GM12865 (cell line): ENCODE results near the gene AP3S2.
A peak's percentile ranks its signal among the peaks of the same experiment; 100 is the strongest.

Experiments
- DNase-seq: peaks from one replicate; pipeline ENCODE4 v3.0.0; 2010; ENCODE audit warnings: low read depth
- H3K4me3 ChIP-seq: 2 replicates; pipeline ENCODE4 v1.5.1; 2011; ENCODE audit warnings: mild to moderate bottlenecking, low read depth, low read length, control low read depth
- TF ChIP-seq, protein P1 (sequence below): IDR thresholded peaks from 2 replicates; pipeline ENCODE4 v1.5.1; 2011; ENCODE audit warnings: low read length, control low read depth, low read depth, inconsistent platforms; ENCODE audit not compliant: insufficient read depth; ENCODE audit errors: missing control alignments

AP3S2 gene

DNA sequence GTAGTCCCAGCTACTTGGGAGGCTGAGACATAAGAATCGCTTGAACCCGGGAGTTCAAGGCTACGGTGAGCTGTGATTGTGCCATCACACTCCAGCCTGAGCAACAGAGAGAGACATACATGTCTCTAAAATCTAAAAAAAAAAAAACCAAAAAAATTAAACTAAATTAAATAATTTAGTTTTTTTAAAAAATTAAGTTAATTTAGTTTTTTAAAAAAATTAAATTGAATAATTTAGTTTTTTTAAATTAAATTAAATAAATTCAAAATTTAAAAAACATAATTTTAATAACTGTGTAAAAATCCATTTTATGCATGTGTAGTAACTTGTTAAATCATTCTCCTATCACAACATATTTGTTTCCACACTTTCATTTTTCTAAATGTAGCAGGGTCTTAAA is 39.1 kb upstream of the AP3S2 start:
- no peak overlapping the region for H3K4me3 ChIP-seq
- no peak for DNase-seq
- TF ChIP-seq, protein P1, sequence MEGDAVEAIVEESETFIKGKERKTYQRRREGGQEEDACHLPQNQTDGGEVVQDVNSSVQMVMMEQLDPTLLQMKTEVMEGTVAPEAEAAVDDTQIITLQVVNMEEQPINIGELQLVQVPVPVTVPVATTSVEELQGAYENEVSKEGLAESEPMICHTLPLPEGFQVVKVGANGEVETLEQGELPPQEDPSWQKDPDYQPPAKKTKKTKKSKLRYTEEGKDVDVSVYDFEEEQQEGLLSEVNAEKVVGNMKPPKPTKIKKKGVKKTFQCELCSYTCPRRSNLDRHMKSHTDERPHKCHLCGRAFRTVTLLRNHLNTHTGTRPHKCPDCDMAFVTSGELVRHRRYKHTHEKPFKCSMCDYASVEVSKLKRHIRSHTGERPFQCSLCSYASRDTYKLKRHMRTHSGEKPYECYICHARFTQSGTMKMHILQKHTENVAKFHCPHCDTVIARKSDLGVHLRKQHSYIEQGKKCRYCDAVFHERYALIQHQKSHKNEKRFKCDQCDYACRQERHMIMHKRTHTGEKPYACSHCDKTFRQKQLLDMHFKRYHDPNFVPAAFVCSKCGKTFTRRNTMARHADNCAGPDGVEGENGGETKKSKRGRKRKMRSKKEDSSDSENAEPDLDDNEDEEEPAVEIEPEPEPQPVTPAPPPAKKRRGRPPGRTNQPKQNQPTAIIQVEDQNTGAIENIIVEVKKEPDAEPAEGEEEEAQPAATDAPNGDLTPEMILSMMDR, result no peak

DNA sequence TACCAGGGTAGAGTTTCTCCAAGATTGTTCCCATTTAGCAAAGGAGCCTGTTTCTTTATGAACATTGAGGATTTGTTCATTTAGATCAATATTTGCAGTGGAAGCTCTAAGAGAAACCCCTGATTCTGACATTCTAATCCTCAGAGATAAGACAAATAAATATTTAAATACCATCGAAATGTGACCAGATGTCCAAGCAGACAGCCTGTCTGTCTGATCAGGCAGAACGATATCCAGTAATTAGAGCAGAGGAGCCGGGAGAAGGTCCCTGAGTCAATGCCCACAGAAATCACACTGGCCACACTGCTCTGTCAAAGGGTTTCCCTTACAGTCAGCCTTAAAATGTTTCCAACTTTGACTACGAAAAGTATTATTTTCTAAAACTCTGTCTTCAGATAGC is 34.6 kb upstream of the AP3S2 start:
- H3K4me3 ChIP-seq, result no peak overlapping the region
- no peak for DNase-seq
- TF ChIP-seq, protein P1, result no peak

DNA sequence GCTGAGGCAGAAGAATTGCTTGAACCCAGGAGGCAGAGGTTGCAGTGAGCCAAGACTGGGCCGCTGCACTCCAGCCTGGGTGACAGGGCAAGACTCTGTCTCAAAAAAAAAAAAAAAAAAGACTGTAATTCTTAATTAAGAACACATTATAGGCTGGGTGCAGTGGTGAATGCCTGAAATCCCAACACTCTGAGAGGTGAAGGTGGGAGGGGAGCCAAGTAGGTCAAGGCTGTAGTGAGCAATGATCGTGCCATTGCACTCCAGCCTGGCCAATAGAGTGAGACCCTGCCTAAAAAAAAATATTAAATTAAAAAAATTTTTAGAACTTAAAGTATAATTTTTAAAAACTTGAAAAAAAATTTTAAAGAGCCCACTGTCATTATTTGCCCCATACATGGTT is 32.4 kb upstream of the AP3S2 start:
- no peak overlapping the region for H3K4me3 ChIP-seq
- TF ChIP-seq, protein P1, result no peak
- DNase-seq, result no peak

DNA sequence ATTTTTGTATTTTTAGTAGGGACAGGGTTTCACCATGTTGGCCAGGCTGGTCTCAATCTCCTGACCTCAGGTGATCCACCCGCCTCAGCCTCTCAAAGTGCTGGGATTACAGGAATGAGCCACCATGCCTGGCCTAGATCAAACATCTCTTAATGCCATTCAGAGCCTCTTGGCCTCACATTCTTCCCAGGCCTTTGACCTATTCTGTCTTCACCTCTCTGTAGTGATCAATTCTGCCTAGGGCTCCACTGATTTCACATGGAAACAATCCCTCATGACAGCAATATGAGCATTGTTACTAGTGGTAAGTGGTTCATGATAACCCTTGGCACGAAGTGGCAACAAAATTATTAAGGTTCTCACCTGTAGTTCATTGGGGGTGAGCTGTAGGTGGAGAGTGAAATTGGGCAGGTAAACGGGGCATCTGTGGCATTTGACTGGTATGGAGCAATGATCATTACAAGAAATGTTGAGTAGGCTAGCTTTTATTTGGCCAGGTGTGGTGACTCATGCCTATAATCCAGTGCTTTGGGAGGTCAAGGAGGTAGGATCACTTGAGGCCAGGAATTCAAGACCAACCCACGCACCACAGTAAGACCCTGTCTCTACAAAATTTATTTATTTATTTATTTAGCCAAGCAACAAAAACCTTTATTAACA is 23.8 kb upstream of the AP3S2 start:
- TF ChIP-seq, protein P1, result no peak
- no peak for DNase-seq
- H3K4me3 ChIP-seq, result no peak overlapping the region

DNA sequence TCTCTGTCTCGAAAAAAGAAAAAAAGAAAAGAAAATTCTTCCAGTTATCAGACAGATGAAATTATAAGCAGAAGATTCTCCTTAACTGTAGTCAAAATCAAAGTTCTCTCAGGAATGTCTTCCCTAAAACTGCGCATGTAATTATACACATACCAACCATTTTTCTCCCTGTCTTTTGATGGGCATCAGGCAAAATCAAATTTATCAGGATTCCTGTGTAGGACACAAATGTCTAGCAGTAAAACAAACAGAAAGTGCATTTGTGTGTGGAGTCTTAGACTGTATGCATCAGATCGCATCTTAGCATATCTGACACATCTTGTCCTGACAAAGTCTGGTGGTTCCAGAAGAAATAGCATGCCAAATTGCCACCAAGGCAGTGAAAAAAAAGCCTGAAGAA is 22.9 kb upstream of the AP3S2 start:
- TF ChIP-seq, protein P1, result no peak
- no peak overlapping the region for H3K4me3 ChIP-seq
- no peak for DNase-seq

DNA sequence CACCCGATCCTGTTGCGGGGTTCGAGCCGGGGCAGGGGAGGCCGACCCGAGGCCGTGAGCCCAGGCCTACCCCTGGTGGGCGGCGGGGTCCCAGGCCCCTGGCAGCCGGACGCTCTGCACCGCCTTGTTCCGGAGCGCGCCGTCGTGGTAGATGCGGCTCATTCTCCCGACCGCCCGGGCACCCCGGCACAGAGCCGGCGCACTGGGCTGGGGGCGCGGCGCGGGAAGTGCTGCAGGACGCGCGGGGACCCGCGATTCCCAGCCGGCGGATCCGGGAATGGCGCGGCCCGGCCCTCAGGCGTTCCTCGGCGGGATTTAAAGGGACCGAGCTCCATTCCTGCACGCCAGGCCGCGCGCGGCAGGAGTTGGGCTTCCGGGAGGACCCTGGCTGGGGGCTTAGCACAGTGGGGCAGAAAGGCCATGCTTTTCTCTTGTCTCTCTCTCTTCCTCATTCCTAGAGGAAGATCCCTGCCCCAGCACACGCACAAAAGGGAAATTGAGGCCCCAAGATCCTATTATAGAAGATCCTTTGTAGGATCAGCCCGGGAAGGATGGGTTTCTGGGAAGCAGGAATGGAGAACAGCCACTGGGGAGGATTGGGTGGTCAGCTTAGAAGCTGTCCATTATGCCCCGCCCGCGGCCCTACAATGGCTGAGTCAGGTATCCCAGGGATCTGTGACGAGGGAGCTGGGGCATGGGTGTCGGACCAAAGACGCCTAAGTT is 19.0 kb upstream of the AP3S2 start, which contains the start of gene ARPIN:
Gene ARPIN, minus strand, starts transcription at position 279 of the 723 bp plus-strand sequence. Its CDS starts 117 bp downstream, at position 162.
- H3K4me3 ChIP-seq, result peak within 1 kb of the TSS; percentile 11
- TF ChIP-seq, protein P1, result no peak
- DNase-seq, result no peak
